T-helper 1 cell treated with Interleukin-12 subunit alpha and Interleukin-12 subunit beta and Interleukin-4 antibody, amounts not matched to agents 30 ng/mL and 1 ng/mL, for 36 hours (primary cell): Measurements from ENCODE around the gene ZFYVE28. TPM values are rescaled to one million over a fixed set of nuclear protein-coding genes. Genes with fewer than 3 reads are reported as not detected.

Experiments used
- intact Hi-C: fragments of 100-400 bp; cut with micrococcal nuclease; formaldehyde crosslinking; loops from one replicate; pipeline ENCODE4 v1.15.1; 2024
- total RNA-seq: library from RNA; stranded (reverse); gene quantifications from 2 replicates; pipeline ENCODE4 v1.2.3, GENCODE V29; 2022

The ZFYVE28 gene
- total RNA-seq, 1 donor from 2014 or later: 21.6 TPM

GRCh38 chr4:2241410-2242353 is 176.8 kb downstream of the ZFYVE28 start, which contains the start of the genes HAUS3 and POLN:
TSS of gene HAUS3 (minus strand) at chr4:2242121. CDS start at chr4:2240946, 1,175 bp downstream.
TSS of gene POLN (minus strand) at chr4:2242121. CDS start at chr4:2229231, 12,890 bp downstream.
- intact Hi-C loops: loop anchor here (1.0 to 5.0 kb wide), 22 partner anchors 21 to 1291 kb away; partner anchors contain the start of genes ADD1, CFAP99, FAM193A and HTT

- intact Hi-C loops: loop anchor here (5.0 kb wide), 3 partner anchors 199 to 1291 kb away; partner anchors contain the start of genes ADD1 and LRPAP1
These were observed 177.4 kb downstream of the ZFYVE28 start for GRCh38 chr4:2241003-2241402.

GRCh38 chr4:2236944-2237666 is 181.3 kb downstream of the ZFYVE28 start:
- intact Hi-C loops: no loop called here

GRCh38 chr4:2231082-2231481 is 187.4 kb downstream of the ZFYVE28 start:
- intact Hi-C loops: no loop called here

GRCh38 chr4:2226261-2226660 is 192.2 kb downstream of the ZFYVE28 start:
- intact Hi-C loops: no loop called here

- intact Hi-C loops: loop anchor here (5.0 kb wide), 1 partner anchor 314 kb away; the partner anchor contains the start of gene FAM193A
These were observed 195.6 kb downstream of the ZFYVE28 start for GRCh38 chr4:2222838-2223237.

- intact Hi-C loops: loop anchor here (5.0 kb wide), 1 partner anchor 316 kb away; the partner anchor contains the start of gene FAM193A
These were observed 197.1 kb downstream of the ZFYVE28 start for GRCh38 chr4:2221378-2221777.

- intact Hi-C loops: loop anchor here (1.0 to 5.0 kb wide), 8 partner anchors 22 to 317 kb away; partner anchors contain the start of genes CFAP99, FAM193A, HAUS3 and MXD4
These were observed 198.3 kb downstream of the ZFYVE28 start for GRCh38 chr4:2220016-2220630.

Other genes starting within 250 kb of the ZFYVE28 start
- 21.6 and 25.9 TPM in 2 replicates for gene HAUS3, start 176.5 kb downstream of the ZFYVE28 start, total RNA-seq
- gene POLN, start 176.5 kb downstream of the ZFYVE28 start, total RNA-seq: 7.6 and 9.4 TPM in 2 replicates
- gene MXD4, start 156.5 kb downstream of the ZFYVE28 start, total RNA-seq: 22.5 and 25.1 TPM in 2 replicates
- gene CFAP99, start 310 bp upstream of the ZFYVE28 start, total RNA-seq: not detected in 2 replicates
- gene RNF4, start 50.5 kb upstream of the ZFYVE28 start, total RNA-seq: 98.8 and 102 TPM in 2 replicates
- 35.0 and 37.7 TPM in 2 replicates for gene FAM193A, start 118.0 kb upstream of the ZFYVE28 start, total RNA-seq